SJCRH30 (cell line): ENCODE measurements around the gene CLSTN2. TPM values are rescaled to one million over a fixed set of nuclear protein-coding genes. Genes with fewer than 3 reads are reported as not detected.
A peak's percentile ranks its signal among the peaks of the same experiment; 100 is the strongest.
"Not testable (repeated sequence)": the region's sequence is repeated elsewhere in the genome, so short reads cannot be mapped to it uniquely, and the experiment has no call there.

Experiments used
- DNase-seq, 2 experiments: peaks; one replicate each; pipeline ENCODE4 v3.0.0-alpha.2; 2015 to 2020
- H3K27ac ChIP-seq: fragments of 250-450 bp; sonication (Bioruptor Pico); 2 replicates; pipeline ENCODE4 v1.5.1; 2020; ENCODE audit warnings: mild to moderate bottlenecking, moderate library complexity
- H3K27me3 ChIP-seq: fragments of 250-450 bp; sonication (Bioruptor Pico); 2 replicates; pipeline ENCODE4 v1.5.1; 2020; ENCODE audit warnings: mild to moderate bottlenecking, moderate library complexity
- H3K36me3 ChIP-seq: fragments of 250-450 bp; sonication (Bioruptor Pico); 2 replicates; pipeline ENCODE4 v1.5.1; 2020; ENCODE audit warnings: mild to moderate bottlenecking, moderate library complexity
- H3K4me1 ChIP-seq: fragments of 250-450 bp; sonication (Bioruptor Pico); 2 replicates; pipeline ENCODE4 v1.5.1; 2020; ENCODE audit warnings: mild to moderate bottlenecking, moderate library complexity
- H3K4me3 ChIP-seq: fragments of 250-450 bp; sonication (Bioruptor Pico); 2 replicates; pipeline ENCODE4 v1.5.1; 2020; ENCODE audit warnings: mild to moderate bottlenecking, moderate library complexity
- H3K9me3 ChIP-seq: fragments of 250-450 bp; sonication (Bioruptor Pico); replicated peaks from 2 replicates; pipeline ENCODE4 v1.5.1; 2020; ENCODE audit warnings: mild to moderate bottlenecking, moderate library complexity
- total RNA-seq: library from RNA; depleted of rRNA; stranded (reverse); fragments of >200 nt; shearing (Covaris generic); gene quantifications from 2 replicates; pipeline ENCODE4 v1.2.3, GENCODE V29; 2014

Gene CLSTN2
- total RNA-seq, 1 experiment from 2014 or later = 10.0 TPM

DNA sequence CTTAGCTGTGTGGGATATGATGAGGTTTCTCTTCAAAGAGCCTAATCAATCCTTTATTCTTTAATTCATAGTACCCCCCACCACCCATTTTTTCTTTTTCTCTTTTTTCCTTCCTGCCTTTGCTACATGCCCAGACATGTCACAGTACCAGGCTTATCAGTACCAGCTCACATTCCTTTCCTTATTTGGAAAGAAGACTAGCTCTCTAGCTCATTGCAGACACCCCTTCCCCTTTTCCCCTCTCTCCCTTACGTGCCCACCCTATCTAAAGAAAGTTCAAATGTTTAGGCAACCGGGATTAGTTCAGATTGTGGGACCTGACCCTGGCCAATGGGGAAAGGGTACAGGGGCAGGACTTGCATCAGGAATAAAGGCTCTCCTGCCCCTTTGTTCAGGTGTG, 488.6 kb downstream of the CLSTN2 start:
- not testable (repeated sequence) for DNase-seq, H3K27me3 ChIP-seq, H3K36me3 ChIP-seq, H3K4me3 ChIP-seq, H3K27ac ChIP-seq, H3K9me3 ChIP-seq
- peaks cover 20% of the 10 kb centered on the region for H3K4me1 ChIP-seq

DNA sequence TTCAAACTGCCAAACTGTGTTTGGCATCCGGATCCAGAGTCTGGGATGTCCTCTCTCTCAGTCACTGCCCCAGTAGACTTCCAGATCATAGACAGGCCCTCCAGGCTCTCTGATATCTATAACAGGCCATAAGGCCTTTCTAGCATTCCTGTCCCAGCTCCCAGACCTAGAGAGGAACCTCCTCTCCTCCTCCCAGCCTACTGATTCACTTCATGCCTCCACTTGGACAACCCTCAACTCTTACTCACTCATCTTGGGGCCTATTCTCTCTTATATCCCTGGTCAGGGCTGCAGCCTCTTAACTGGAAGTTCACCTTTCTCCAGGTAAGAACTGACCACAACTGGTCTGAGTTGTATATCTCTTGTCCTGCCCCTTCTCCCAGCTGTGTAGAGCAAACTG, 489.2 kb downstream of the CLSTN2 start:
- DNase-seq = no peak

DNA sequence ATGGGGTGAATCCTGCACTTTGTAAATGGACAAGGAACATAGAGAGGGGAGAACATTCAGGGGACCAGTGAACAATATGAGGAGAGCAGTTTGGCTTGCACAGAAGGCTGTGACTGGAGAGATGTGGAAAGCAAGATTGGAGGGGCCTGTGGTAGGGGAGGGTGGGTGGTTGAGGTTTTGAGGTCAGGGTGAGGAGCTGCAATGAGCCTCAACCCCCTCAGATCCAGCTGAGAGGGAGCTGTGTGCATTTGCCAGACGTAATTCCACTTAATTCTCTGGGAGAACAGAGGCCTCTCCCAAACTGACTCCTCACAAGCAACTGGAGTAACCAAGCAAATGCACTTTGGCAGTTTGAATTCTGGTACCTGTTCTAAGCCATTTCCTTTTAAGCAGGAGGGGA, 489.7 kb downstream of the CLSTN2 start:
- Histone ChIP-seq H3K27ac (no peak overlapping the region), H3K4me3 (no peak overlapping the region), H3K9me3 (no peaks in the 10 kb centered on the region), H3K36me3 (no peaks in the 10 kb centered on the region), H3K27me3 (no peaks in the 10 kb centered on the region), H3K4me1 (peaks cover 20% of the 10 kb centered on the region)
- no peak for DNase-seq

More for the DNA sequence above, 489.2 kb downstream of the CLSTN2 start:
- Histone ChIP-seq H3K36me3 (no peaks in the 10 kb centered on the region), H3K4me1 (peaks cover 20% of the 10 kb centered on the region), H3K27ac (no peak overlapping the region), H3K4me3 (no peak overlapping the region), H3K27me3 (no peaks in the 10 kb centered on the region), H3K9me3 (no peaks in the 10 kb centered on the region)

DNA sequence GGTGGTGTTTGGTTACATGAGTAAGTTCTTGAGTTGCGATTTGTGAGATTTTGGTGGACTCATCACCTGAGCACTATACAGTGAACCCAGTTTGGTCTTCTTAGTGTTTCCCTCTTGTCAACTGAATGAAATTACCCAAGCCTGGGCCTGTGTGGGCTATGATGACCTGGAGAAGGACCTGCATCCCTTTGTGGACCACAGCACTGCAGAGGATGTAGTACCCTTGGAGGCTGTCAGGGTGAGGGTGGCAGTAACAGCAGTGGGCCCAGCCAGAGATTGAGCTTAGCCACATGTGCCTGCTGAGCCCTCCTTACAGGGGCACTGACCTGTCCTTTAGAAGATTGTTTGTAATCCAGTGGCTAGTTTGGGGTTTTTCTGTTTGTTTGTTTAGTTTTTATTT, 492.8 kb downstream of the CLSTN2 start:
- no peak overlapping the region for H3K27ac ChIP-seq
- H3K9me3 ChIP-seq = no peaks in the 10 kb centered on the region
- peaks cover 28% of the 10 kb centered on the region for H3K4me1 ChIP-seq
- H3K4me3 ChIP-seq = no peak overlapping the region
- H3K27me3 ChIP-seq = no peaks in the 10 kb centered on the region
- DNase-seq = no peak
- H3K36me3 ChIP-seq = no peaks in the 10 kb centered on the region

DNA sequence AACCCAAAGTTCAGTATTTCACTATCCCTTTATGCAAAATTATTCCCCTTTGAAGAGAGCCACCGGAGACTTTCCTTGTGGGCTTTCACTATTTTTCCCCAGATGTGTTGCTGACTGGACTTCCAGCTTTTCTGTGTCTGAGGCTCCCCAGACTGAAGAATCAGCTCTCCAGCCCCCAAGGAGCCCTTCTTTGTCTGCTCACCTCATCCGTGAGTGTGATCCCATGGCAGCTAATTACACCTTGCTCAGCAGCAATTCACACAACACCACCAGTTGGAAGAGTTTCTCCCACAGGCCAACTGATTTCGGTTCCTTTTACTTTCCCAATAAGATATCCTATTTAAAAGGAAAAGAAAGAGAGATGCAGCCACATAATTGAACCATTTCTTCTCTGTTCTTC, 493.4 kb downstream of the CLSTN2 start:
- no peaks in the 10 kb centered on the region for H3K36me3 ChIP-seq
- H3K4me3 ChIP-seq = no peak overlapping the region
- H3K27ac ChIP-seq = no peak overlapping the region
- H3K4me1 ChIP-seq = peaks cover 32% of the 10 kb centered on the region
- no peaks in the 10 kb centered on the region for H3K27me3 ChIP-seq
- no peaks in the 10 kb centered on the region for H3K9me3 ChIP-seq
- DNase-seq = no peak

DNA sequence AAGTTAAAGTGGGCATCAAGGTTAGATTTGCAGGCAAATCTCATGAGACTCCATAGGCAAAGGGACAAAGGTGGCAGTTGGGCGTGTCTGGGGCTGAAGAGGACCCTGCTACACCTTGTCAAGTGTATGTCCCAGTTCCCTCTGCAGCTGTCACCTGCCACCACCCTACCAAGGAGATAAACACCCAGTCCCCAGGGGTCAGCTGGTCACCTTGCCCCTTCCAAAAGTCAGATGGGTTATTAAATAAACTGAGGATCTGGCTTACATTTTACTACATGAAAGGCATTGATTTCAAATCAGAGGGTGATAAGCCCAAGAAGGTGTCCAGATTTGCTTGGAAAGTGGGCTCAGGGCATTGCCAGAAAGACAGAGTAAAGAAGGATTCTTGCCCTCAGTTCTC, 494.8 kb downstream of the CLSTN2 start:
- DNase-seq = no peak
- Histone ChIP-seq H3K27ac (no peak overlapping the region), H3K9me3 (no peaks in the 10 kb centered on the region), H3K36me3 (no peaks in the 10 kb centered on the region), H3K4me1 (peaks cover 27% of the 10 kb centered on the region), H3K27me3 (no peaks in the 10 kb centered on the region), H3K4me3 (no peak overlapping the region)

DNA sequence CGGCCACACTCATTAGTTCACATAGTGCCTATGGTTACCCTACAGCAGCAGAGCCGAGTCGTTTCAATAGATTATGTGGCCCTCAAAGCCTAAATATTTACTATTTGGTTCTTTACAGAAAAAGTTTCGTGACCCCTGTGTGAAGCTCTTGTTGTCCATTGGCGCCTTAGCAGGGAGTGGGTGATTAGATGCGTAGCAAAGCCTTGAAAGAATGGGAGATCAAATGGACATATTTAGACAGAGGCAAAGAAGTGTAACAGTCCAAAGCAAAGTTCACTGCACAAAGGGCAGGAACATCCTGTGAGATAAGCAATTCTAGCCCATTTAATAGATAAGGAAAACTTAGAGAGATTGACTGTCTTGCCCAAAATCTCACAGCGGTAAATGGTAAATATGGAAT, 495.5 kb downstream of the CLSTN2 start:
- Histone ChIP-seq H3K36me3 (no peaks in the 10 kb centered on the region), H3K27me3 (no peaks in the 10 kb centered on the region), H3K4me1 (peaks cover 30% of the 10 kb centered on the region), H3K9me3 (no peaks in the 10 kb centered on the region), H3K4me3 (no peak overlapping the region), H3K27ac (no peak overlapping the region)
- DNase-seq = no peak

DNA sequence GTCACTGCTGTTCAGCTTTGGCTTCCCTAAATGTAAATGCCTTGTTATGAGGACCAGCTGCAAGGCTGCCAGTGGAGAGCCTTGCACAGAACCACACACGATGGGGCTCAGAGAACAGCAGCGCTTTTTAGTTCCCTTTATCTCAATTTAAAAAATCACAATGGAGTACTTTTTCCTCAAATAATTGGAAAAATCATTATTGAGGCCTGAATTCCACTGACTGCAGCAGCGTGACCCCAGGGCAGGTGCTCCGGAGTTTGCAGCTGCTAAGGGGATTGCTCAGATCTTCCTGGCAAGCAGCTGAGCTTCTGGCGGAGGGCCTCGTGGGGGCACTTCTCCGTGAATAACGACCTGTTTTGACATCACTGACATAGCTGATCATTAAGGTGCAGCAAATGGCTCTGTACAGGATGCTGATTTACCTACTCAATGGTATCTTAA, 497.3 kb downstream of the CLSTN2 start:
- peak; percentile 84 to 87 for DNase-seq
- H3K36me3 ChIP-seq = no peaks in the 10 kb centered on the region
- H3K4me1 ChIP-seq = peaks cover 30% of the 10 kb centered on the region
- H3K27me3 ChIP-seq = no peaks in the 10 kb centered on the region
- H3K9me3 ChIP-seq = no peaks in the 10 kb centered on the region
- peak overlapping the region; percentile 19 for H3K27ac ChIP-seq
- no peak overlapping the region for H3K4me3 ChIP-seq

DNA sequence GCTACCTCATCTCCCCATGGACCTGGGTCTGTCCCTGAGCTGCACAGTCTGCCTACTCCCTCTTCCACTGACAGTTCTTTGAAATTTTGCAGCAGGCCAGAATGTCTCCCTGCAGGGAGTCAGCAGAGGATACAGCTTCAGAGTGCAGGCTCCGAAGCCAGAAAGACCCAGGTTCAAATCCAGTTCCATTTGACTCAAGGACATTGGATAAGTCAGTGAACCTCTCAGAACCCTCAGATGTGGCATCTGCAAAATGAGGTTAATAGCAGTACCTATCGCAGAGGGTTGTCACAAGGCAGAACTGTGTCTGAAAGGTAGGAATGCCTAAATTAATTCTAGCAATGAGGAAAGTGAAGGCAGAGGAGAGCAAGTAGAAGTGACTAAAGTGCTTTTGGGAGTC, 498.4 kb downstream of the CLSTN2 start:
- Histone ChIP-seq H3K4me3 (no peak overlapping the region), H3K9me3 (no peaks in the 10 kb centered on the region), H3K27ac (no peak overlapping the region), H3K27me3 (no peaks in the 10 kb centered on the region), H3K4me1 (peaks cover 30% of the 10 kb centered on the region), H3K36me3 (no peaks in the 10 kb centered on the region)
- peak in 1 of 2 experiments; percentile 25 for DNase-seq

DNA sequence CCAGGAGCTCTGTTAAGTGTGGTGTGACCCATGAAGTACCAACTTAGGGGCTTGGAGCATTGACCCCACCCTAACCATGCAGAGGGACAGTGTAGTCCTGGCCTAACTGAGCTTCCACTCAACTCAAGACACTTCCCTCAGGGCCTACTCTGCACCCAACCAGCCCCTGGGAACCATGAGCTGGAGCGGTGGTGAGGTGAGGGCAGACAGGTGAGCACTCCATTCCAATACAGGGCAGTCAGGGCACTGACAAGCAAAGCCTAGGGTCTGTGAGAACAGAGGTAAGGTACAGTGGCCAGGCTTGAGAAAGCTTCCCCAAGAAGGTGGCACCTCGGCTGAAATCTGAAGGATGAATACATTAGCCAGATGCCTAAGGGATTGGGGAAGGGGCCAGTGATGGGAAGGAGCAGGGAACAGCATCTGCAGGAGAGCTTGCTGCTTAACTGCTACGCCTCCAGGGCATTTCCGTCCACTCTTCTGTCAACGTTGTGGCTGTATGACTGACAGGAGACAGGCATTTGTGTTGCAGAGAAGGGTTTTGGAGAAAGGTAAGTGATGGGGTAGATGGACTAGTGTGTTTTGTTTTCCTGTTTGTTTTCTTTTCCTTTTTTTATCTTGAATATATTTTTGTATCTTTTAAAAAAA, 499.4 kb downstream of the CLSTN2 start:
- Histone ChIP-seq H3K4me1 (peaks cover 30% of the 10 kb centered on the region), H3K4me3 (no peak overlapping the region), H3K36me3 (no peaks in the 10 kb centered on the region), H3K27me3 (no peaks in the 10 kb centered on the region), H3K27ac (no peak overlapping the region), H3K9me3 (no peaks in the 10 kb centered on the region)
- no peak for DNase-seq

DNA sequence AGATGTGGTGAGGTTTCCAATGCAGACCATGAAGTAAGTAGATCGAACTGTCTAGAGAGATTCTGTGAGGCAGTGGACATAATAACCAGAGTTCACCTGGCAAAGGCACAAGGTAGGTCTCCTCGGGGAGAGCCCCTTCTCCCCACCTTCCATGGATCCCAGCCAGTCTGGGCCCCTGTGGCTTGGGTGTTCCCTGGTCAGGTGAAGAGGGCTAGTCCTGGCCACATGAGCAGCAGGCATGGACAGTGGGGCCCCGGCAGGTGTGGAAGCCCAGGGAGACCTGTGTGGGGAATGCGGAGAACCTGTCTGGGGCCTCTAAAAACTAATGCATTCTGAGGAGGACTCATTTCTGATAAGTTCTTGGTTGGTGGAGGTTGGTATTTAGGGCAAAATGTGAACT, 501.4 kb downstream of the CLSTN2 start:
- DNase-seq = no peak

DNA sequence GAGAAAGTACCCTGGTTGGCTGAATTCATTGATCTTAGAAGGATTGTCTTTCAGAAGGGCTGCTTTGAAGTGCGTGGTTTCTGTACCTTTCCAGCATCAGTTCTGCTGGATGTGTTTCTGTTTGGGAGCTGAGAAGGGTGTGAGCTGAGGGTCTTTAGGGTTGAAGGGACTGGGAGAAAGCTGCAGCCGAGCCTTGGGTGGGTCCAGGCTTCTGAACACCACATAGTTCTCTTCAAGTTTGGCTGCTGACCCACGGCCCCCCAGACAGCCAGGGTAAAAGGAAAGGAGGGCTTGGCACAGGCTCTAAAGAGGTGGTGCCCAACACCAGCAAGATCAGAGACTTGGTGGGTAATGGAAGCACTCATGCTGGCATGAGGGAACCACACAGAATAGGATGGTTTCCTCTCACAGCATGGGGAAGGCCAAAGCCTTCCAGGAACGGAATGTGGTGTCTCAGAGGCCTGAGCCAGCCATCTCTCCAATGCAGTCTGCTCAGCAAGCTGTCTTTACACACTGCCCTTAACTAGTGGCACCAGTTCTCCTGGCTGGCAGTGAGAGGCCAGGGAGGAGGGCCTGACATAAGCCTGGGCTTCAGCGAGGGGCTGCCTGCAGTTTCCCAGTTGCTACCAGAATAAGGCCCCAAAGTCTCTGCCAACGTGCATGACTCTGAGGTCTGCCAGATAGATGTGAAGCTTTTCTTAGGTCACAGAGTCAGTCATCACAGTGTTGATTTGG, 503.9 kb downstream of the CLSTN2 start:
- DNase-seq = no peak
- Histone ChIP-seq H3K9me3 (no peaks in the 10 kb centered on the region), H3K27me3 (no peaks in the 10 kb centered on the region), H3K4me1 (peaks cover 3% of the 10 kb centered on the region; the same call in 1 of the 2 replicates), H3K4me3 (no peak overlapping the region), H3K27ac (no peak overlapping the region), H3K36me3 (no peaks in the 10 kb centered on the region)

More for the DNA sequence above, 501.4 kb downstream of the CLSTN2 start:
- Histone ChIP-seq H3K36me3 (no peaks in the 10 kb centered on the region), H3K4me3 (no peak overlapping the region), H3K4me1 (peaks cover 24% of the 10 kb centered on the region), H3K27me3 (no peaks in the 10 kb centered on the region), H3K27ac (no peak overlapping the region), H3K9me3 (no peaks in the 10 kb centered on the region)

DNA sequence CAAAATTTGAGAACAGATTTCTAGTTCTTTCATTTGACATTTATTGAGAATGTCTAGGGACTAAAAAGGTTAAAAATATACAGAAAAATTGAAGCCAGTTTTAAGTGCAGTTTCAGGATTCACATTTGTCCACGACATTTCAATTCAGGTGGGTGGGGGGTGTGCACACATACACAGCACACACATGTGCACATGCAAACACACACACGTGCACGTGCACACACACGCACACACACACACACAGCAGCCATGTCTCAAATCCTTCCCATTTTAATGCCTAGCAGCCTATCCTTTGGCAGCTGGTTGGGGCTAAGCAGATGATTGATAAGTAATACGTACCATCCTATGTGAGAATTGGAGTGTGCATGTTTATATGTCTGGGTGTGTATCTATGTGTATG, 504.5 kb downstream of the CLSTN2 start:
- H3K27ac ChIP-seq = no peak overlapping the region
- no peaks in the 10 kb centered on the region for H3K36me3 ChIP-seq
- no peak for DNase-seq
- peaks cover 3% of the 10 kb centered on the region; the same call in 1 of the 2 replicates for H3K4me1 ChIP-seq
- H3K4me3 ChIP-seq = no peak overlapping the region
- H3K9me3 ChIP-seq = no peaks in the 10 kb centered on the region
- no peaks in the 10 kb centered on the region for H3K27me3 ChIP-seq

DNA sequence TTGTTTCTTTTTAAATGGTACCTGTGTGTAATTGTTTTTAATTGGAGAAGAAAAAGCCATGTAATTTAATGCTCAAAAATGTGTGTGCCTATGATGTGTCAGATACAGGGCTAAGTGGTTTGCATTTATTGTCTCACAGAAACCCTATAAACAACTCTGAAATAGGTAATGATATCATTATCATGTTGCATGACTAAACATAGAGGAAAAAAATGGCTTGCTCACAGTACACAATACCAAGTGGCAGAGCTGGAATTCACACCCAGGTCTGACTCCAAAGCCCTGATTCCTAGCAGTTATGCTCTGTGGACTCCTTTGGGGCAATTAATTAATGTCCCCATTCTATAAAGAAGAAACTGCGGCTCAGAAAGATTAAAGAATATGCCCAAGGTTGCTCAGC, 505.5 kb downstream of the CLSTN2 start:
- 0 out of 2 replicates have a peak, but pooled peaks cover under 1% of the 10 kb centered on the region for H3K4me1 ChIP-seq
- H3K27ac ChIP-seq = no peak overlapping the region
- H3K9me3 ChIP-seq = no peaks in the 10 kb centered on the region
- H3K36me3 ChIP-seq = no peaks in the 10 kb centered on the region
- DNase-seq = no peak
- H3K4me3 ChIP-seq = no peak overlapping the region
- no peaks in the 10 kb centered on the region for H3K27me3 ChIP-seq

DNA sequence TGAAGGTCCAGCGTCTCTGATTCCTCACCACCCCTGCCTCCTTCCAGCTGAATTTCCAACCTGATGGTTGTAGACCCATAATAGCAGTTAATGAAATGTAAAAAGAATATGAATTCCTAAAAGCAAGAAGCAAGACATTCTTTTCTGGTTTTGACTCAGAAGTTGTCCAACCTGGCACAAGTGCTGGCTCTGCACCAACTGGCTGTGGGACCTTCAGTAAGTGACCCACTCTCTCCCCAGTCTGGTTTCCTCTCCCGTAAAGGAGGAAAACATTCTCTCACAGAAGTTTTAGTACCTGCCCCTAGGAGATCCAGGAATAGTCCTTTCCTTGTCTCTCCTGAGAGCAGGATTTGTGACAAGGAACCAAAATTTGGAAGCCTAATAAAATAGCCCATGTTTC, 506.0 kb downstream of the CLSTN2 start:
- Histone ChIP-seq H3K27me3 (no peaks in the 10 kb centered on the region), H3K36me3 (no peaks in the 10 kb centered on the region), H3K4me1 (no peaks in the 10 kb centered on the region), H3K4me3 (no peak overlapping the region), H3K27ac (no peak overlapping the region), H3K9me3 (no peaks in the 10 kb centered on the region)
- no peak for DNase-seq

DNA sequence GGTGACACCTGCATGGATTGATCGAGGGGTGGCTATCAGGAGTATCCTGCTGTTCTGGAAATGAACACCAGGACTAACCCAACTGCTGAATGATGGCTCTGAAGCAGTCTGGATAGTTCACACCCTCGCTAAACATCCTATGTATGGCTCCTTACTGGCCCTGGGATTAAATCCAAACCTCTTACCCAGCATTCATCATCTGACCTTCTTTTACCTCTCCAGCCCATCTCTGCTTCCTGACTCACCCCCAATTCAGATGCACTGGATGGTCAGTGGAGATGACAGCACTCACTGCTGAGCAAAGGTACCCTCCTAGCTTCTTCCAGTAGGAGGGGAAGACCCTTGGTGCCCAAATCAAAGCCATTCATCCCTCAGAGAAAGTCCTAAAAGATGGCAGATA, 507.6 kb downstream of the CLSTN2 start:
- H3K4me1 ChIP-seq = no peaks in the 10 kb centered on the region
- DNase-seq = no peak

More for the DNA sequence above, 507.6 kb downstream of the CLSTN2 start:
- no peaks in the 10 kb centered on the region for H3K27me3 ChIP-seq
- no peak overlapping the region for H3K27ac ChIP-seq
- no peaks in the 10 kb centered on the region for H3K9me3 ChIP-seq
- H3K36me3 ChIP-seq = no peaks in the 10 kb centered on the region
- H3K4me3 ChIP-seq = no peak overlapping the region
